Endothelial cell (in vitro differentiated cells): ENCODE measurements around the gene TIMM21. TPM values are rescaled to one million over a fixed set of nuclear protein-coding genes. Genes with fewer than 3 reads are reported as not detected.

Source experiments
- DNase-seq: peaks from one replicate; pipeline ENCODE4 v3.0.0; 2021; ENCODE audit warnings: low spot score
- H3K27ac Mint-ChIP-seq: one replicate; pipeline ENCODE4 v1.8.0; 2021; ENCODE audit warnings: mixed read lengths, inconsistent platforms; ENCODE audit not compliant: unreplicated experiment
- H3K27me3 Mint-ChIP-seq: one replicate; pipeline ENCODE4 v1.8.0; 2021; ENCODE audit warnings: mild to moderate bottlenecking, moderate library complexity, mixed read lengths, inconsistent platforms; ENCODE audit not compliant: unreplicated experiment
- H3K36me3 Mint-ChIP-seq: one replicate; pipeline ENCODE4 v1.8.0; 2021; ENCODE audit warnings: mild to moderate bottlenecking, low read depth, mixed read lengths, inconsistent platforms; ENCODE audit not compliant: unreplicated experiment
- H3K4me1 Mint-ChIP-seq: one replicate; pipeline ENCODE4 v1.8.0; 2021; ENCODE audit warnings: mild to moderate bottlenecking, mixed read lengths, inconsistent platforms; ENCODE audit not compliant: unreplicated experiment
- H3K4me3 Mint-ChIP-seq: one replicate; pipeline ENCODE4 v1.8.0; 2021; ENCODE audit warnings: mild to moderate bottlenecking, mixed read lengths, inconsistent platforms; ENCODE audit not compliant: unreplicated experiment
- H3K9me3 Mint-ChIP-seq: one replicate; pipeline ENCODE4 v1.8.0; 2021; ENCODE audit warnings: mixed read lengths, inconsistent platforms; ENCODE audit not compliant: unreplicated experiment
- CTCF ChIP-seq: fragments of 200-600 bp; sonication (generic); IDR thresholded peaks from one replicate; pipeline ENCODE4 v1.5.0; 2021; ENCODE audit warnings: antibody characterized with exemption; ENCODE audit not compliant: unreplicated experiment
- total RNA-seq: library from RNA; stranded (reverse); fragmentation: NEBNext Ultra II Directional; extraction: Animal tissue kit (Norgen Biotek cat#: 25700); gene quantifications from one replicate; pipeline ENCODE4 v1.2.1, GENCODE V29; 2021; ENCODE audit not compliant: unreplicated experiment

Gene TIMM21
- total RNA-seq, 1 donor from 2014 or later, result 22.2 TPM

- H3K27me3 Mint-ChIP-seq, result no peaks in the 10 kb centered on the region
- no peak overlapping the region for H3K27ac Mint-ChIP-seq
- H3K4me3 Mint-ChIP-seq, result no peak overlapping the region
- H3K9me3 Mint-ChIP-seq, result no peaks in the 10 kb centered on the region
- no peak for TF ChIP-seq CTCF
- no peak for DNase-seq
- H3K4me1 Mint-ChIP-seq, result no peaks in the 10 kb centered on the region
- H3K36me3 Mint-ChIP-seq, result no peaks in the 10 kb centered on the region
Measured at GRCh38 chr18:74114116-74114515, 34.2 kb upstream of the TIMM21 start.

GRCh38 chr18:74115046-74115445, 33.3 kb upstream of the TIMM21 start:
- no peak overlapping the region for H3K4me3 Mint-ChIP-seq
- no peaks in the 10 kb centered on the region for H3K4me1 Mint-ChIP-seq
- no peak for TF ChIP-seq CTCF
- no peaks in the 10 kb centered on the region for H3K9me3 Mint-ChIP-seq
- H3K27ac Mint-ChIP-seq, result no peak overlapping the region
- no peaks in the 10 kb centered on the region for H3K36me3 Mint-ChIP-seq
- H3K27me3 Mint-ChIP-seq, result no peaks in the 10 kb centered on the region
- no peak for DNase-seq

DNA sequence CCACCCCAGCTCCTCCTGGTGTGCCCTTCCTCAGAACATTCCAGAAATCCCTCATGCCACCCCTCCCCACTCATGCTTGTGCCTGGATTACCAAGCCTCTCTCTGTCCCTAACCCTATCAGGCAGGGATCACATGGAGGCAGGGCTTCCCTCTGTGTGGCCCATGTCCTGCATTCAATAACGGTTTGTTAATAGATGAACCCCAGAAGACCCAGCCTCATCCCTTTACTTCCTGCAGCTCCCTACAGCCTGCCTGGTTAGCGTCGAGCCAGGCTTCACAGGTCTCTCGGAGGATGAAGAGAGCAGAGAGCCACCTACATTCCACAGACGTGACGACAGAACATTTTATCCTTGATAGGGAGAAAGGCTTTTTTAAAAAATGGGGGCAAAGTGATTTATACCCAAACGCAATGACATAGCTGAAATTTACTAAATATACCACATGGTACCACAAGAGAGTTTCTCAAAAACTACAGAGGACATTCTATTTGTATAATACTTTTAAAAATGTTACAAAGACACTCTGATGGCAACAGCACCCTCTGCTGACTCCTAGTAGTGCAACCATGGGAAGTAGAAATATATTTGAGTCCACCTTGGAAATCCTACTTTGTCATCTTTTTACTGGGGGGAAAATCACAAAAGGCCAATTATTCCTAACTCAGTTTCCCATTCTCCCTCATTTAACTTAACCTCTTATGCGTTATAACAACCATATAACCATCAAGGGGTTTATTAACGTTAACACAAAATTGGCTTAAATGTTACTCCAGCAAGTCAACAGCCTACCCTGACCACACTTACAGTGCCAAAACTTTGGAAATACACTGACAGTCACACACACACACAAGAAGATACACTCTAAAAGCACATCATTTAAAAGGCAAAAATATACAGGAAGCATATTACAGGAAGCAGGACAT, 31.4 kb upstream of the TIMM21 start:
- Mint-ChIP-seq H3K9me3 (no peaks in the 10 kb centered on the region), H3K36me3 (no peaks in the 10 kb centered on the region), H3K27ac (no peak overlapping the region), H3K4me1 (no peaks in the 10 kb centered on the region), H3K4me3 (no peak overlapping the region), H3K27me3 (no peaks in the 10 kb centered on the region)
- peak; percentile 26 for DNase-seq
- TF ChIP-seq CTCF, result peak; percentile 52

DNA sequence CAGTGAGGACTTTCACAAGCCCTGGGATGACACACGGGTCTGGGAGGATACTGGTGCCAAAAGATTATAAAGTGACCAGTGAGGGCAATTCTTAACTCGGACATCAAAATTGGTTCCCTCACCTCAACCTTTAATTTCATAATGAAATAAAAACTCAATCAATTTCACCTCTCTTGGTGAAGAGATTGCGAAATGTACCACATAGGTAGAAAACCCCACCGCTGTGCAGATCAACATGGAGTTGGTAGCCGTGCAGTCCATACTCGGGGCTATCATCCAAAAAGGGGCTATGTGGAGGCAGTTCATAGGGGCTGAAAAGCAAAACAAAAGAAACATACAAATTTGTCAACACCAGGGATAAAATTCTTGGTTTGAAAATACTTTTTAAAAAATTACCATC, 25.1 kb upstream of the TIMM21 start:
- Mint-ChIP-seq H3K4me1 (no peaks in the 10 kb centered on the region), H3K4me3 (no peak overlapping the region), H3K27me3 (no peaks in the 10 kb centered on the region), H3K9me3 (no peaks in the 10 kb centered on the region), H3K27ac (no peak overlapping the region), H3K36me3 (no peaks in the 10 kb centered on the region)
- TF ChIP-seq CTCF, result no peak
- DNase-seq, result no peak

GRCh38 chr18:74124642-74125041, 23.7 kb upstream of the TIMM21 start:
- Mint-ChIP-seq H3K4me3 (no peak overlapping the region), H3K4me1 (no peaks in the 10 kb centered on the region), H3K36me3 (no peaks in the 10 kb centered on the region), H3K27ac (no peak overlapping the region), H3K27me3 (no peaks in the 10 kb centered on the region), H3K9me3 (no peaks in the 10 kb centered on the region)
- DNase-seq, result no peak
- TF ChIP-seq CTCF, result no peak
